EH (cell line): ENCODE measurements around the gene PIGO.
A peak's percentile ranks its signal among the peaks of the same experiment; 100 is the strongest.

Experiments
- DNase-seq: peaks from one replicate; pipeline ENCODE4 v3.0.0-alpha.2; 2015; ENCODE audit warnings: low read depth

Gene PIGO

DNA sequence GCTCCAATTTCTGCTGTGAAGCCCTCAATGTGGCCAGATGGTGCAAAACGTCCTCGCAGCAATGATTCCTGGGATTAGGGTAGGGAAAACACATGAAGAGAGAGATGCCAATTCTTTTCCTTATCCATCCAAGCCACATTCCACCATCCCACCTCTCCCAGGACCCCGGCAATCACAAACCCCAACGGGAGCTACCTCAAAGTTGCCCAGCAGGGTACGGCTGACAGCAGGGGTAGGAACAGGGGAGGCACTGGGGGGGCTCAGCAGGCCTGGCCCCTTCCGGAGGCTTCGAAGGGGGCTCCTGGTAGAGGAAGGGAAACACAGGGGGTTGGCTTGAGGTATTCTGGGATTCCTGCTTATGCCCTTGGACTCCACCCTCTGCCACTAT lies 9.9 kb upstream of the PIGO start:
- no peak for DNase-seq

DNA sequence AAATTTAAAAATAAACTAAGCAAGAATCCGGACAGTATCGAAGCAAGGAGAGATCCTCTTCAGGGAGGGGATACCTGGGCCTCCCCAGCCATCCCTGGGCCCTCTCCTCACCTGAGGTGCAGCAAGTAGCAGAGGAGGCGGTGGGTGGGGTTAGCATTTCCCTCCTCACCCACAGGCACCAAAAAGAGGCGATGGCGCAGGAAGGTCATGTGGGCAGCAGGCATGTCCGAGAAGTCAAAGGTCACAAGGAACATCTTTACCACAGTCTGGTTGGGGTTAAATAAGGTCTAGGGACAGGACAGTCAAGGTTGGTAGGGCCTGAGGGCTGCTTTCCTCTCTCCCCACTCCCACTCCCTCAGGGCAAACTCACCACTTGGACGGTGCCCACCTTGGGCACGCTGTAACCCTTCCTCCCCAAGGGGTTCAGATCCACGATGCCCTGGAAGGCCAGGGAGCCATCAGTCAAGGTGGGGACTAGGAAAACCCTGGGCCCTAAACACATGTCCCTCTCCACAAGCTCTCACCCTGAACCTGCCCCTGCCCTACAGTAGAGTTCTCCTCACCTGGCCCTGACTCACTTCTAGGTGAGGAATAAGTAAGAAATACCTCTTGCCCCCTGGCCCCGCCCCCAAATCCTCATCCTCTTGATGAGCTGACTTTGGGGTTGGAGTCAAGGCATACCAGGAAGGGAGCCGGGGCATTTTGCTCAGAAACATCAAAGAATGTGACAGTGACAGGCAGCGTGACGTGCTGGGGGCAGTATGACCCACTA lies 9.4 kb upstream of the PIGO start:
- DNase-seq = no peak

DNA sequence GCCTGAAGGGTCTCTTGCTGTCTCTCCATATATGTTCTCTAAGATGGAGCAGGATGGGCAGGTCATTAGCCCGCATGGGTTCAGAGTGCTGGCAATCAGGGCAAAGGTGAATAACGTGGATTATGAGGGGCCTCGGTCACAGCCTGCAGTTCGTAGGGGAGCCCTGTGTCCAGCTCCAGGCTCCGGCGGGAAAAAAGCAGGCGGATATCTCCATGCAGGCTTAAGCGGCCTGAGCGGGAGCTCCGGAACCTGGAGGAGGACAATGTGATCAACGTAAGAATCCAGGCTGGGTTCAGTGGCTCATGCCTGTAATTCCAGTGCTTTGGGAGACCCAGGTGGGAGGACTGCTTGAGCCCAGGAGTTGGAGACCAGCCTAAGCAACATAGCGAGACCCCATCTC lies 8.7 kb upstream of the PIGO start:
- DNase-seq = no peak

DNA sequence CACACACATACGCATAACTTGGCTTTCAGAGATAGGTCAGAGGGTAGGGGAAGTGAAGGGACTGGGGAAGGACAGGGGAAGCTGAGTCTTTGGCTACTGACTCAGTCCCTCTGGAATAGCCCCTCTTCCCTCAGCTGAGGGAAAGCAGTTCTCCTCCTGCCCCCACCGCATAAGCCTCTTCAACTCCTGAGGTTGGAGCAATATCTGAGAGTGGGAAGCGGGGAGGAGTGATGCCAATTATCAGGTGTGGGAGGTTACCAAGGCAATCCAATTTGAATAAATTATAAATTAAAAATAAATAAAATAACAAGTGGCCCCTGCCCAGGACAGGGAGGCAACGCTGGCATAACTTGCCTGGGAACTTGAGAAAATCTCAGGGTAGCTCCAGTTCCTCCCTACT lies 8.2 kb upstream of the PIGO start:
- DNase-seq = no peak

DNA sequence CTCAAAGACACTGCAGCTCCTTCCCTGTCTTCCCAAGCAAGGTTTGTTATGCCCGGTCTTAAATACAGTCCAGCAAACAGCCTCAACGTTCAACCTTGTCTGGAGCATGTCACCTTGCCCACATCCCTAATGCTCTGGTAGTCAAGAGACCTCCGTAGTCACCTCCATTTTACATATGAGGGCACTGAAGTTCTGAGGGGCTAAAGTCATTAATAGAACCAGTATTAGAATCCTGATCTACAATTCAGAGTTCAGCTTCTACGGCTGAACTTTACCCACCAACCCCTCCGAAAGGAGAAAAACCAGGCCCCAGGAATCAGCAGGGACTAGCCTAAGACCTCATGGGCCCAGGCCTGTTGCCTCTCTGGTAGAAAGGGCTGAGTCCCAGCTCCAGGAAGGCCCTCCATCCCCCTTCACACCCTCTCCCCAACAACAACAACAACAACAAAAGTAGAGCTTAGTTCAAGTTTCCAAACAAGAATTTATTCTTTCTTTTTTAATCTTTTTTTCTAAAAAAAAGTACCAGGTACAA lies 7.3 kb upstream of the PIGO start:
- DNase-seq = no peak

DNA sequence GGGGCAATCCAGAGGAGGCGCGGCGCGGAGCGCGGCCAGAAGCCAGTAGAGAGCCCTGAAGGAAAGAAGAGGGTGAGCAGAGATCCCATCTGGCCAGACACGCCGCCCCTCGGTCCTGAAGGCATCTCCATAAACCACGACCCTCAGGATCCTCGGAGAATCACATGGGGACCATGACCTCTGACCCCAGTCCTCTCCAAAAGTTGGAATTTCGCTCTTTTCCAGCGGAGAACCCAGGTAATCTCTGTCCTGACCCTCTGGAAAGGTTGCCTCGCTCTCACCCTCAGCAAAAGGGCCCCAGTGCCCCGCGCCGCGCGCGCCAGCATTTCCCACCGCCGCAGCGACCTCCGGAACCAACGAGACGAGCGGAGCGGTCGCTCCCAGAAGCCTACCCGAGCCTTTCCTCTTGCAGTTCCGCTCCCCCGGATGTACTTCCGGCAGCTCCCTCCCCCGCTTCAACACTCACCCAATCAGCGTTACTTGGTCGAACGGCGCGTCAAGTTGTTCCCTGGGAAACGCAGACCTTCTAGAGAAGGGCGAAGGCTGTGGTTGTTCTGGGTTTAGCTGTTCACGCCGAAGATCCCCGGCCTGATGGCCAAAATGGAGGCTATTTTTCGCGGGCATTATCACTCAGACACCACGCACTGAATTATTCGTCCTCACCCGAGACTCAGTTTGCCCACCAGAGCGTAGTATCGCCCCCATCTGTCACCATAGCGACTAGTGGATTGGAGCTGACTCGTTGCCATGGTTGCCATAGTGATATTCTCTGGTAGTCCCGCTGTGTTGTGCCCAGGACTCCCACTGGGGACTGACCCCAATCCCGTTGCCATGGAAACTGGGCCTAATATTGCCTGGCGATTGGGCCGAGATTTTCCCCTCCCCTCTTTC lies 6.6 kb upstream of the PIGO start, which contains the start of gene STOML2:
STOML2 (minus strand) TSS at position 363 of the 891 bp plus-strand sequence; CDS start at position 326, 37 bp downstream.
- DNase-seq = peak; percentile 97

DNA sequence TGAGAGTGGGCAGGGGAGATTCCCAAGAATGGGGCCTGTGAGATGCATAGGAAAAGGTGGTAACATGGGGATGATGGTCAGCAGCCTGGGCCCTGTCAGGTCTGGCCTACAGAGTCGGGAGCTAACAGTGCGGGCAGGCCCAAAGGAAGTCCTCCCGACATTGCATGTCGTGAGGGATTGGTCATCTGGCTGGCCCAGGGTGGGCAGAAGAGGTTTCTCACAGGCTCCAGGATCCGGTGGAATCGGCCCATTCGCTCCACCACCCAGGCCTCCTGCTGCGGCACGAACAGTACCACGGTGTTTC lies 6.0 kb upstream of the PIGO start:
- peak; percentile 27 for DNase-seq

DNA sequence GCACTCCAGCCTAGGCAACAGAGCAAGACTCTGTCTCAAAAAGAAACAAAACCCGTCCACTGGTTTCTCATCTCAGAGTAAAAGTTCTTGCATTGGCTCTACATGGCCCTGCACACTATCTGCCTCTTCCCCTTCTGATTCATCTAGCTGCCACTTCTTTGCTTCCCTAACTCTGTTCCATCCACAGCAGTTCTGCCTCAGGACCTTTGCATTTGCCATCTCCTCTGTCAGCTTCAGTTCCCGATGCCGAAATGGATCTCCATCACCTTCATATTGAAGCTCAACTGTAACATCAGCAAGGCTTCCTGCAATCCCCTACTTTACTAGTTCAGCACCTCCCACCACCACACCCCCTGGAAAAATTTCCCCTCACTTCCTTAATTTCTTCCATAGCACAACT lies 1.2 kb upstream of the PIGO start:
- DNase-seq = no peak

DNA sequence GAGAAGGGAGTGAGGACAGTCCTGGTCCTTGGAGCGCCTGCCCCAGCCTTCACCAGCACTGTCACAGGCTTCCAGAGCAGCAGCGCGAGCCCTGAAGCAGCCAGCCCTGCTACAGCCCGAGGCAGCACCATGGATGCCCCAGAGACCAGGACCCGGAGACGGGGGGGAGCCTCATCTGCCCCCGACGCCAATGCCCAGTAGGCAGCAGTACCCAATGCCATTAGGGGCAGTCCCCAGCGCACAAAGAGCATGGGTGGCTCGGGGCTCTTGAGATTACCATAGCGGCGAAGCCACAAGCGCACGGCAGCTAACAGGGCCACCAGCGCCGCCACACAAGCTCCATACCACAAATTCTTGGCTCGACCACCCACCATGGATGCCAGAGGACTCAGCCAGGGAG lies 4.9 kb downstream of the PIGO start:
- no peak for DNase-seq

DNA sequence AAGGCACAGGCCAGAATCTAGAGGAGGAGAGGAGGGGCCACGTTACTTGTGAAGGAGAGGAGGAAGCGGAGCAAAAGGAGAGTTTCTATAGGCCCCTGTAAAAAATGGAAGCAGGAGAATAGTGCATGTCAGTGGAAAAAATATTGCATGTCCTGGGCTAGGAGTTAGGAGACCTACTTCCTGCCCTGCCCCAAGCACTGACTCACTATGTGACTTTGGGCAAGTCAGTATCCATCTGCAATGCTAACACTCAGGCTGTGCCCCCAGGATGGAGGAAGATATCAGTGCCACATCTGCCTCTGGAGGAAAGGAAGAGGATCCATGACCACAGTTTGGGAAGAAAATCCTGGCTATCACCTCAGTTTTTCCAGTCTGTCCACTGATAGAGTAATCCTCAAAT lies 7.0 kb downstream of the PIGO start:
- DNase-seq = no peak

DNA sequence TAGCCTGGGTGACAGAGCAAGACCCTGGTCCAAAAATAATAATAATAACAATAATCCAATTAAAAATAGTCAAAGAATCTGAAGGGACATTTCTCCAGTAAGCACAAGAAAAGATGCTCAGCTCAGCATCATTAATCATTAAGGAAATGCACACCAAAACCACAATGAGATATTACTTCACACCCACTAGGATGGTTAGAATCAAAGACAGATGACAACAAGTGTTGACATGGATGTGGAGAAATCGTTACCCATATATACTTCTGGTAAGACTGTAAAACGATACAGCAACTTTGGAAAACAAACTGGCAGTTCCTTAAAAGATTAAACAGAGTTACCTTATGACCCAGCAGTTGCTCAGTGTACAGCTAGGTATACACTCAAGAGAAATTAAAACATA lies 11.3 kb downstream of the PIGO start:
- no peak for DNase-seq

DNA sequence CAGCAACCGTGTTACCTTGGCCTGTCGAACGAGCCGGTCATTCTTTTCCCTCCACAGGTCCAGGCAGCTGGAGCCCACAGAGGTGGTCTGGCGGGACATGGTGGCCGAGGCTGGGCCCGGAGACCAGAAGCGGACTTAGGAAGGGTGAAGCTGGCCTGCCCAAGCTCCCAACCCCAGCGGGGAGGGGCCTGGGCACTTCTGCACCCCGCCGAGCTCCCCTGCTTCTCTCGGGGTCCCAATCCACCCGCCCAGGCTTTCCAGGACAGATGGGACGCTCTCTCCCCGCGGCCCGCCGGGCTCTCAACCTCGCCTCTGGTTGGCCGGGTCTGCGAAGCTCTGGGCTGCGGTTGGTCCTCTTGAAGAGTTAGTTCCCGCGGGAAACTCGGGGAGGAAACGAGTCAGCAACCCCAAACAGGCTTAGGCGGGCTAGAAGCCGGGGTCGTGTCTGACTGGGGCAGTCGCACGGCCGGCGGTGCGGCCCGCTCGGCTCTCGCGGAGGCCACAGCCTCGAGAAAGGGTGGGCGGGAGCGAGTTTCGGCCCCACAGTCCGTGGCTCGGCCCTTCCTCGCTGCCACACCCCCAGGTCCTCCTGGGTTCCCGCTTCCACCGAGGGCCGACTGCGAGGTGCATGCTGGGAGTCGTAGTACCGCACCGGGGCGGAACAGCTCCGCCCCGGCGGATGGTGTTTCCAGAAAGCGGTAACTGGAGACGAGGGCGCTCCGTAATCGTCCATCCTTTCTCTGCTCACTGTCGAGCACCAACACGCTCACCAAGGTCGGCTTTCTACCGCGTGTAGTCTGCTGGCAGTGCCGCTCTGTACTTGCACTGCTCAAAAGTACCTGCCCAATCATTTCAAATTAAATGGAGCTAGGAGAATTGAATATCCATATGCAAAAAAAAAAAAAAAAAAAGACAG lies 16.7 kb downstream of the PIGO start, which contains the start of gene FANCG:
FANCG (minus strand) TSS at position 517 of the 916 bp plus-strand sequence; CDS start at position 99, 418 bp downstream.
- peak; percentile 93 for DNase-seq

DNA sequence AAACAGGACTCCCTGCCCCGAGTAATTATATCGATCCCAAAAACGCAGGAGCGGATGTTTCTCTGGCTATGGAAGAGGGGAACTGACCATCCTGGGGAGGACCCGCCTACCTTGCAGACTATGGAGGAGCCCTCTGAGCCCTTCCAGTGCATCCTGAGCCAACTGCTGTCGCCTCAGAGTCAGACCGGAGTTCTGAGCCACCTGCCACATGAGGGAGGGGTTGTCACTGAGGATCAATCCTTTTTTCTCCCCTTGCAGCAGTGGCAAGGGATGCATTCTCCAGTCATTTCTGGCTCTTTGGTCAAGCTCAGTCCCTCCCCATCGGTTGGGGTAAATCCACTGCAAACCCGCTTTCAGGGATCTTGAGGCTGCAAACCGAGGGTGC lies 17.4 kb downstream of the PIGO start:
- no peak for DNase-seq

DNA sequence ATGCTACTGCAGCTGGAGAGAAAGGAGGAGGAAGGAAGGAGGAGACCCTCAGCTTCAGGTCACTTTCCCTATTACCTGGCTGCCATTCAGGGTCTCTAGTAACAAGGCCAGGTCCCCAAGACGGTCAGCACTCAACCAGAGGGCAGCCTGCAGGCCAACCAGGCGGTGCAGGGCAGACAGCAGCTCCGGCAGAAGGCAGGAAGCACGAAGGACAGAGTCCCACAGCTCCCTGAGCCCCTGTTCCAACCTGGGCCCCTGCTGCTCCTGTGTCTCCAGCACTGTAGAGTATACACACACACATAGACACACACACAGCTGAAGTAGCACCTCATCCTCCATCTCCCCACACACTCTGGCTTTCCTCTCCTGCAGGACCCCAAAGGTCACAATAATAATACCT lies 18.3 kb downstream of the PIGO start:
- no peak for DNase-seq

DNA sequence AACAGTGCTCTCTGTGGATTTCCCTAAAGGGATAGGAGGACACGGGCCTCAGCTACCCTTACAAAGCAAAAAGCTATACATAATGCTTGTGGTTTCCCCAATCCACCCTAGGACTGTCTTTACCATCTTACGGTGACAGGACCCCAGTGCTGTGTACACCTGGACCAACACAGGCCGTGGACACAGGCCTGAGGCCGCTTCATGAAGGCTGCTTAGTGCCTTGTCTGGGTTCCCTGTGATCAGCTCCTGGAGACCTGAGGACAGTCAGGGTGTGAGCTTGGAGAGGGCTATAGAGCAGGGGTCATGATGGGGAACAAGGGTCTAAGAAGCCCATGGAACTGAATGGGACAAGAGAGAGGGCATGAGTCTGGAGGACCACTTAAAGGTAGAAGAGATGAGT lies 19.5 kb downstream of the PIGO start:
- DNase-seq = no peak

DNA sequence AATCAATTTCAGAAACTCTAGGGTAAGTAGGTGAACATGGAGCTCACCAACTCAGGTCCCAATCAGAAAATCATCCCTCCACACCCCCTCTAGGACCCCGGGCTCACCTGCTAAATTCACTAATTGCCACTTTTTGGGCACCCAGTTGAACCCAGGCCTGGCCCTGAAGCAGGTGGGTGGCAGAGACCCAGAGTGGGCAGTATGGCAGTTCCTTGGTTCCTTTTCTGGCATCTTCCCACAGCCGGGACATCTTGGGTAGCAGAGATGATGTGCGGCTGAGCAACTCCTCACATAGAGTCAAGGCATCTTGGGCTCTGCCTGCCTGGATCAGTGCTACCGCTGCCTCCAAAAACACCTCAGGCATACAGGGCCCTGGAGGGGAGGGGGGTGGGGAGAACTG lies 21.0 kb downstream of the PIGO start:
- no peak for DNase-seq

DNA sequence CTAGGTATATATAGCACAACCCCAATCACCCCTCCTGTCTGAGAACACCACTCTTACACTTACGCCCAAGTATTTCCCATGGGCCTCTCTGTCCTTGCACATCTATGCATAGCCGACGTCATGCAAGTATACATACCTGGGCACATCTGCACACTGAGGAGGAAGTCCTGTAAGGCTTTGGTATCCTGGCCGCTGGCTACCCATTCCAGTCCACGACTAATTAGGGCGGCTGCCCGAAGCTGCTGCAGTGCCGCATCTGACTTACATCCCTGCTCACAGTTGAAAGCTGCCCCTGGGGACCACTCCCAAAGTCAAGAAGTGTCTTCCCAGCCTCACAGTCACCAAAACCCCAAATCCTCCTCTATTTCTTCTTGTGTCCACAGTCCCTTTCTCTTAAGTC lies 21.6 kb downstream of the PIGO start:
- no peak for DNase-seq

DNA sequence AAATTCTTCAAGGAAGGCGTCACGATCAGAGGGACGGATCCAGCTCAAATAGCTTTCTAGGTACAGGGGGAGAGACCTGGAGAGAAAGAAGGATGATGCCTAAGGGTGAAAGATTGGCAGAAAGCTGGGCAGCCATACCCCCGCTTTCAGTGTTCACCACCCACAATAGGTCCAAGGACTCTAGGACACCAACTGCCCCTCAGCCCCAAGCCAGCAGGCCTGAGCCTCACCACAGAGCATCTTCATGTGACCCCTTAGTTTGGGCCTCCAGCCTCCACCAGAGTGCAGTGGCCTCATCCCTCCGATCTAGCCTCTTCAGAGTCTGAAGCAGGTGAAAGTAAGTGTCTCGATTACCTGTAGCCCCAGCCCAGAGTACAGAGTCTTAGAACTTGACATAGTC lies 22.2 kb downstream of the PIGO start:
- DNase-seq = no peak

DNA sequence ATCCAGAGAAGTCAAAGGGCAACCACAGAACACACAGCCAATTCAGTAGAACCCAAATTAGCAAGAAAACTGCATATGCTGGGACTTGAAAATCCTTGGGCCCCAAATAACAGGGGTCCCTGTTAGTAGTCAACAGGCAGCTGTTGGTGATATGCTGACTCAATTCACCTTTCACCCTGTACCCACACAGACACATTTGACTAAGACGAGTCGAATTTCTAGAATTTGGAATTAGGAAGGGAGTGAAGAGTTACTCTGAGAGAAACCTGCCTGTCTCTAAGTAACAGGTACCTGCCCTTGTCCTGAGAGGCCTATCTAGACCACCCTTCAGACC lies 23.1 kb downstream of the PIGO start:
- DNase-seq = no peak

DNA sequence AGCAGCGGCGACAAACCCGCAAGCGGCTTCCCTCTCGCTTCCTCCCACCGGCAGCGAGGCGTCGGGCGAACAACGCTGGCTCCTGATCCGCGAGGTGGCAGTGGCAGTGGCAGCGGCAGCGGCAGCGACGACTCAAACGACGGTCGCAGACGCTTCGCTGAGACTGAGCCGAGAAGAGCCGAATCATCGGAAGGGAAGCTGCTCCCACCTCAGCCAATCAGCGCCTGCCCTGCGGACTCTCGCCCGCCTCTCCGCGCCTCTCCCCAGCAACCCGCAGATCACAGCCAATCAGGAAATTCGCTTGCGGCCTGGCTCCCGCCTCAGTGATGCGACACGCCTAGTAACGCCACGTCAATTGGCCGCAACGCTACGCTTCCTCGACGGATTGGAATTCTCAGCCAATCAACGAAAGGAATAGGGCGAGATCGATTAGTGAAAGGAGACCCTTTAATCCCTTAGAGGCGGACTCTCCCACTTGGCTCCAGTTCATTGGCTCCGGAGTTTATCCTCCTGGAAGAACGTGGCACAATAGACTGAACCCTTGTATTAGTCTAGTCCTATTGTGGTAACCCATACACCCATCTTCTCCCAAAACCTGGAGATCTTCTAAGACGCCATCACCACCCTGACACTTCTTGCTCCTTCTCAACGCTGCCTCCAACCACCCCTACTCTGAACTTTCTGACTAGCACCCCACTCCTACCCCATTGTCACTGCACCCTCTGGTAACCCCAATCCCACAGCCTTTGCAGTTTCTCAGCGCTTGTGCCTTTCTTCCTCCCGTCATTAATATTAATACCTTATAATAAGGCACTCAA lies 23.7 kb downstream of the PIGO start, which contains the start of gene VCP:
VCP (minus strand) TSS at position 165 of the 818 bp plus-strand sequence. CDS start 272 bp downstream, outside the sequence.
- peak; percentile 100 for DNase-seq

DNA sequence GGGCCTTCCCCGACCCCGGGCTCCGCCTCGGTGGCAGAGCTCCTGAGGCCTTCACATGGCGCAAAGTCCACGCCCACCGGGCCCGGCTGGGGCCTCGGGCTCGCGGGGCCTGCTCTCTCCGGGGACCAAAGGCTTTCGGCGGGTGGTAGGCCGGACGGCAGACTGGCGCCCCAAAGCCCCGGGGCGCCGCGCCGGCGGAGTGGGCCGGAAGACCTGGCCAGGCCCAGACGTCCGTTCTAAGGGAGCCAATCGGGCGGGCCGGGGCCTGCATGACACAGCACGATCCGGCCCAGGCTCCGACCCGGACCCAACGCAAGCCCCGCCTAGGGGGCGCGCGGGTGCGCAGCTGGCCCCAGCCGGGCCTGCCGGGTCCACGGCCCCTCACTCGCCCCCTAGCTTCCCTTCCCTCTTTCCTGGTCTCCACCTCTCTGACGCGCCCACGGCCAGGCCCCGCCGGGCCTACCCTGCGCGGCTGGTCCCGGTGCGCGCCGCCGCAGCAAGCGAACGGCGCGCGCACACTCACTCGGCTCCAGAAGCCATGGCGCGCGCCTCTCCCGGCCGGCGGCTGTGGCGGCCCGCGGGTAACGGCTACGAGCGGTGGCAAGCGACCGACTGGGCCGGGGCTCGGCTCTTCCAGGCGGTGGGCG lies 24.5 kb downstream of the PIGO start:
- DNase-seq = peak; percentile 87
